ENCODE measurements around the gene EPM2AIP1.

DNA sequence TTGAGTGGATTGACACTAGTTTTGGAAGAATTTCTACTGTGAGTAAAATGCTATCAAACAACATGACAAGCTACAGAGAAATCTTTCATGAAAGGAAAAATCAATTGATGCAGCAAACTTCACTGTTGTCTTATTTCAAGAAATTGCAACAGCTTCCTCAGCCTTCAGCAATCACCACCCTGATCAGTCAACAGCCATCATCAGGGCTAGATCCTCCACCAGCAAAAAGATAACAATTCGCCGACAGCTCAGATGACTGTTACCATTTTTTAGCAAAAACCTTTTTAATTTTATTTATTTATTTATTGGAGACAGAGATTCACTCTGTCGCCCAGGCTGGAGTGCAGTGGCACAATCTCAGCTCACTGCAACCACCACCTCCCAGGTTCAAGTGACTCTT is 44.4 kb upstream of the EPM2AIP1 start:
- TF ChIP-seq POLR2A (IDR thresholded peaks at IDR 0.05; ENCODE audit: borderline replicate concordance, extremely low read depth, insufficient read depth, insufficient read length) = no peak
- TF ChIP-seq, protein P1, sequence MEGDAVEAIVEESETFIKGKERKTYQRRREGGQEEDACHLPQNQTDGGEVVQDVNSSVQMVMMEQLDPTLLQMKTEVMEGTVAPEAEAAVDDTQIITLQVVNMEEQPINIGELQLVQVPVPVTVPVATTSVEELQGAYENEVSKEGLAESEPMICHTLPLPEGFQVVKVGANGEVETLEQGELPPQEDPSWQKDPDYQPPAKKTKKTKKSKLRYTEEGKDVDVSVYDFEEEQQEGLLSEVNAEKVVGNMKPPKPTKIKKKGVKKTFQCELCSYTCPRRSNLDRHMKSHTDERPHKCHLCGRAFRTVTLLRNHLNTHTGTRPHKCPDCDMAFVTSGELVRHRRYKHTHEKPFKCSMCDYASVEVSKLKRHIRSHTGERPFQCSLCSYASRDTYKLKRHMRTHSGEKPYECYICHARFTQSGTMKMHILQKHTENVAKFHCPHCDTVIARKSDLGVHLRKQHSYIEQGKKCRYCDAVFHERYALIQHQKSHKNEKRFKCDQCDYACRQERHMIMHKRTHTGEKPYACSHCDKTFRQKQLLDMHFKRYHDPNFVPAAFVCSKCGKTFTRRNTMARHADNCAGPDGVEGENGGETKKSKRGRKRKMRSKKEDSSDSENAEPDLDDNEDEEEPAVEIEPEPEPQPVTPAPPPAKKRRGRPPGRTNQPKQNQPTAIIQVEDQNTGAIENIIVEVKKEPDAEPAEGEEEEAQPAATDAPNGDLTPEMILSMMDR (IDR thresholded peaks at IDR 0.05 in 2 of 3, conservative IDR thresholded peaks at IDR 0.05 in 1 of 3; ENCODE audit: borderline replicate concordance in 1 of 3, insufficient read depth in 1 of 3, low read depth in 2 of 3, low read length in 2 of 3) = no peak
- no peak for TF ChIP-seq JUND (IDR thresholded peaks at IDR 0.05)
- no peak for TF ChIP-seq CEBPB (IDR thresholded peaks at IDR 0.05; ENCODE audit: low read depth)
